DMS53 treated with DMSO at 0.1 percent for 48 hours (cell line): ENCODE data around the gene CTTNBP2.

ENCODE experiments used
- DNase-seq: peaks from one replicate; lab custom pipeline; 2025; ENCODE audit not compliant: unreplicated experiment; lab: John Stamatoyannopoulos, UW

CTTNBP2 gene

DNA sequence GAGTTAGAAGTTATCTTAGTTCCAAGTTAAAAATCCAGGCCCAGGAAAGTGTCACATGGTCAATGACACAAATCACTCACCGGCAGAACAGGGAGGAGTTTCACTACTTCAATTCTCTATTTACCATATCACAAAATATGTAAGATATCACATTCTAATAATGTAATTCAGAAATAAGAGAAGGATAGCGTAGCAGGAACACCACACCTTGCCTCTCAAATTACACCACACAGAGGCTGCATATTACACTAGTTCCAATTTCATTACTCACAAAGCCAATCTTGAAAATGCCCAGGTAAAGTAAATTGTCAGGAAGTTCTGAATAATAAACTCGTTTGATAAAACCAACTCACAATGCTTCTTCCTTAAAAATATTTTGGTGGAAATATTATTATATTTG is 169.2 kb downstream of the CTTNBP2 start:
- no peak for DNase-seq

DNA sequence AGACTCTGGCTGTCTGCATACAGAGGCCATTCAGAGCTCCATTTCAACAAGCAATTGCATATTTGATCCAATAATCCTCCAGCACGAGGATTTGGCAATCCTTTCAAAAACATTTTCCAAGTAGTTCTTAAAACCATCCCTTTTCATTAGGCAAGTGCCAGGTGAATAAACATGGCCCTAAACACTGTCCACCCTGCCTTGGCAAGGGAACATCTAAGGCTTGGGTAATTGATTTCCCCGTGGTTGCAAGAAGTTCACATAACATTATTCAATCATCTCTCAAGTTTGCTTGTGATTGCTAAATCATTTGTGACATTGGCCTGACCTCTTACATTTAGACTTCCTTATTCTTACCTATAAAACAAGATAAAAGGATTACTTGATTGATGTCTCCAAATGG is 175.2 kb downstream of the CTTNBP2 start:
- DNase-seq = no peak

DNA sequence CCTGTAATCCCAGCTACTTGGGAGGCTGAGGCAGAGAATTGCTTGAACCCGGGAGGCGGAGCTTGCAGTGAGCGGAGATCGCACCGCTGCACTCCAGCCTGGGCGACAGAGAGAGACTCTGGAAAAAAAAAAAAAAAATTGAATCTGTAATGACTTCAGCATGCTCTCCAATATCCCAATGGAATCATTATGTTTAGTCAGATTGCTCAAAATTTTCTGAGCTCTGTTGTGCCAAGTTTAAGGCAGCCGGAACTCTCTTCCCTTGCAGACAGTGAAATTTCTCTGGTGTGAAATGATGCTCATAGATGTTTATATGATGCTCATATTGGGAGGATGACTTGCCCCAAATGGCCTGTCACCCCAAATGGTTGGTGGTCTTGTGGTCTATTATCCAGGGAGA is 180.9 kb downstream of the CTTNBP2 start:
- DNase-seq = no peak

DNA sequence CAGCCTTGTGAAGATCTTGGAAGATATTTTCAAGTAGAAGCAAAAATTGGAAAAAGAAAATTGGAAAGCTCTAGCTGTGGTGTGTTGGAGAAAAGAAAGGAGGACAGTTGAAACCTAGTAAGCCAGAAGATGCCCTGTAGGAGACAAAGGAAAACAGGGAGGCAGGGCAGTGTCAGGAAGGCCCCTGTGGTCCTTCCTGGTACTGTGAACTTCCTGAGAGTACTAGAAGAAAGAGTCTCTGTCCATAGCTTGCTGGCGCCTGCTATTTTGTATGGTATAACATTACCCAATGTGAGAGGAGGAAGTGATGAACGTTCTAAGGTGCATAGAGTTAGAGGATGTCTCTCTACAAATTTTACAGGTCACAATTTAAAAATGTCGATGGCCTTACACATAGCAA is 183.1 kb downstream of the CTTNBP2 start:
- DNase-seq = no peak

DNA sequence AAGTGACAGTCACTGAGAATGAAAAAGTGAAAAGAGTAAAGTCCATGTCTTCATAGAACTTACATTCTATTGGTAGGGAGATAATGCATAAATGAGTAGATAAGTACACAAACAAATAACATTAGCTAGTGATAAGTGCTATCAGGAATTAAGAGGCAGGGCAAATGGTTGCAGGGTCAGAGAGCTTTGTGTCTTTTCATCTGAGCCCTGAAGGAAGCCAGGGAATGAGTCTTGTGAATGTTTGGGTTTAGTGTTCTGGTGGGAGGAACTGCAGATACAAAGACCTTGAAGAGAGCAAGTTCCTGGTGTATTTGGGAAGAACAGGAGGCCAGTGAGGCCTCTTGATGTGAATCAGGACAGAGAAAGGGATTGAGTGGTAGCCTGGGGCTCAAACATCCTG is 183.8 kb downstream of the CTTNBP2 start:
- no peak for DNase-seq

DNA sequence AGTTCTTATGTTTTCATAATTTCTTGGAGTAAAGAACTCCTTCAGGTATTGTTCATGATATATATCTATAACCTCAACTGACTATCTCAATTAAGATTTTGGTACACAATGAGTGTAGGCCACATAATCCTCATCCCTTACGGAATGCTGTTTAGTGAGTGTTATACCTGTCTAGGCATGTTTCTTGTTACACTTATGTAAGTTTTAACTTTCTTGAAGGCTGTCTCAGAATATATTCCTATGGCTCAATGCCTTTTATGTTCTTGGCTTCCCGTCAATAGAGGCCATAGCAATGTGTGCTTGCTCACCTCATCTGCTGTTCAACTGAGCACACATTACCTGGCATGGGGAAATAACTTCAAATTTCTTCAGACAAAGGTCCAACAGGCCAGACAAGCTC is 185.1 kb downstream of the CTTNBP2 start:
- DNase-seq = no peak

DNA sequence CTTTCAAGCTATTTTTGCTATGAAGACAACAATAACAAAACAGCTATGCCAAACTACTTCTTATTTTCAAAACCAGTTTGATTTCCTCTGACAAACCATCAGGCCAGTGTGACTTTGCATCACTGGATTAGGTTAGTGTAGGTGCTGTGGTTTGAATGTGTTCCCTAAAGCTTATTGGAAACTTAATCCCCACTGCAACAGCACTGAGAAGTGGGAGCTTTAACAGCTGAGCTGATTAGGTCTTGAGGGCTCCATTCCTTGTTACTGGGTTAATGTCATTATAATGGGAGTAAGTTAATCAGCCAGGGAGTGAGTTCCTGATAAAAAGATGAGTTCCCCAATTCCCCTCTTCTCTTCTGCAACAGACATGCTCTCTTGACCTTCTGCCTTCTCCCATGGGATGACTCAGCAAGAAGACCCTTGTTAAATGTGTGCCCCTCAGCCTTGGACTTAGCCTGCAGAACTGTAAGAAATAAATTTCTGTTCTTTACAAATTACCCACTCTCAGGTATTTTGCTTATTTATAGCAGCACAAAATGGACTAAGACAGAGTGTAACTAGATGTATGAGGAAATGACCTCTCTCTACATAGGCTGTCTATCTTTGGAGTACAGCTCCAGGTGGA is 186.8 kb downstream of the CTTNBP2 start:
- DNase-seq = no peak

DNA sequence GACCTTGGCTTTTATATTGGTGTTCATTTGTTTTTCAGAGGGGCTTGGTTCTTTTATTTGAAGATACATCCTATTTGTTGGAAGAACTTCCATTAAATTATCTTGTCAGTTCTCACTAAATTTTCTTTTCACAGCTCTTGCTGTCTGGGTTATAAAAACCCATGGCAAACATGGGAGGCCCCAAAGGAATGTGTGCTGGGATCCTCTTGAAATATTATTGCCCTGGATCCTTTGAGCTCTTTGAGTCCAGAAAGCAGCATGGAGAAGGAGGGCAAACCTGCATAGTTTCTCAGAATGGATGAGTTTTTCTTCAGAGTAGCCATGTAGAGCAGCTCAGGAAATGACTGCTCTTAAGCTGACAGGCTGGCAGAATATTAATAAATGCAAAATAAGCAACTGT is 187.4 kb downstream of the CTTNBP2 start:
- no peak for DNase-seq

DNA sequence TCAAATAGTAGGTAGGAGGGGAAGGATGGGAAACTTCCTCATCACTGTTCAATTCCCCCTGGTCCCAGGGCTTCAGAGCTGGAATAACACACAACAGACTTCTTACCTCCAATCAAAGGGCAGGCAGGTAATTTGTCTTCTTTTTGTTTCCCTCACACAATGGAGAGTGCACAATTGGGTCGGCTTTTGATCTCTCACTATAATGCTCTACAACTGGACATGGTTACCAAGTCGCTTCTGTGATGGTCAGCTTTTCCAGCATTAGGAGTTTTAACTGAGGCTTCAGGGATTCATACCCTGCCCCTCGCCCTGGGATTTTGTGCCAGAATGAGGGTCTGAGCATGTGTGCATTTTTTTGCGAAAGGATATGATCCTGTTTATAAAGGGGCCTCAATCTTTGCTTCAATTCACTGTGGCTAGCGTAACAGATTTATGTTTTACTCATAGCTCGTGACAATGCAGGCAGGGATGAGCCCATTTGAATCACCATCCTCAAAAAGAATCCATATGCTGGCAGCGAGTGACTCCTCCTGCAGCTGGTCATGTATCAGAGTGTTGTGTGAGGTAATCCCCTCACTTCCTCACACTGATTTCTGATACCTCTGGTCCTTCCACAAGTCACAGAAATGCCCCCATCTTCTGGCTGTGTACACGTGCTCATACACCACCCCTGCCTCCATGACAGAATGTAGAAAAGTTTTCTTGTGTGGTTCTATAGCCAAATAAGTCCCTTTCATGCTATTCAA is 189.6 kb downstream of the CTTNBP2 start:
- DNase-seq = no peak

DNA sequence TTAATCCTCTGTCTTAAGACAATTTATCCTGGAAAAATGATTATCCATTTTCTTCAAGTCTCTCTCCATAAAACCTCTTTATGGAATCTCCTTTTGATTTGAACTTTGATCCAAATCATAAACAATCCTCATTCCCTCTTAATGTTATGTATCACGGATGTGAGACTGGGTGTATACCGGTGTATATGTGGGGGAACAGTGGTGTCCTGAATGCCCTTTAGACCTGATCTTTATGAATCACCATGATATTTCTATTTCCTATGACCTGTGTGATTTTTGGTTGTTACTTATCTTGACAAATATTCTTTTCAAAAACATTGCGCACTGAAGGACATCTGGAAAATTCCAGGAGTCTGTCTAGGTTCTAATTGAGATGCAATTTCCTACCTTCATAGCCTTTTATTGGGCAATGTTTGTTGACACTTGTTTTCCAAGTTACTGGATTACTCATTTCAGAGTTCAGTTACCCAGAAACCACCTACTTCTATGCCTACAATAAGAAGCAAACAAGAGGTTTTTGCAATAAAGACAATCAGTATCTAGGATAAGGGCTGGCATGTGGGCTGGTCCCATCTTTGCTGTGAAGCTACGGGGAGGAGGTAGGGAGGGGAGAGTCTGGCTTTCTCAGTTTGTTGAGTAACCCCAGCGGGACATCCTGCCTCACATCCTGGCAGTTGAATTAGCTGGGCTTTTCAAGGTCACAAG is 190.4 kb downstream of the CTTNBP2 start:
- no peak for DNase-seq

DNA sequence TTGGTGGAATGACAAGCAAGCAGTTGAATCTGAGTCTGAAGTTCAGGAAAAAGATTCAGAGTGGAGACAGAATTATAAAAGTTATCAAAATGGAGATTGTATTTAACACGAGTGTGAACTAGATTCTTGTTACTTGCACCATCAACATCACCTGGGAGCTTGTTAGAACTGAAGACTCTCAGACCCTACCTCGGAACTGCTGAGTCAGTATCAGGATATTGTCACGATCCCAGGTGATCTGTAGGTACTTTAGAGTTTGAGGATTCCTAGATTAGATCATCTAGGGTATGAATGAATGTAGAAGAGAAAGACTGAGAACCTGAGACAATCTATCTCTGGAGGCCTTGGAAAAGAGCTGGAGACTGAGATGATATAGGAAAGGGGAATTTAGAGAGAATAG is 194.1 kb downstream of the CTTNBP2 start:
- no peak for DNase-seq

DNA sequence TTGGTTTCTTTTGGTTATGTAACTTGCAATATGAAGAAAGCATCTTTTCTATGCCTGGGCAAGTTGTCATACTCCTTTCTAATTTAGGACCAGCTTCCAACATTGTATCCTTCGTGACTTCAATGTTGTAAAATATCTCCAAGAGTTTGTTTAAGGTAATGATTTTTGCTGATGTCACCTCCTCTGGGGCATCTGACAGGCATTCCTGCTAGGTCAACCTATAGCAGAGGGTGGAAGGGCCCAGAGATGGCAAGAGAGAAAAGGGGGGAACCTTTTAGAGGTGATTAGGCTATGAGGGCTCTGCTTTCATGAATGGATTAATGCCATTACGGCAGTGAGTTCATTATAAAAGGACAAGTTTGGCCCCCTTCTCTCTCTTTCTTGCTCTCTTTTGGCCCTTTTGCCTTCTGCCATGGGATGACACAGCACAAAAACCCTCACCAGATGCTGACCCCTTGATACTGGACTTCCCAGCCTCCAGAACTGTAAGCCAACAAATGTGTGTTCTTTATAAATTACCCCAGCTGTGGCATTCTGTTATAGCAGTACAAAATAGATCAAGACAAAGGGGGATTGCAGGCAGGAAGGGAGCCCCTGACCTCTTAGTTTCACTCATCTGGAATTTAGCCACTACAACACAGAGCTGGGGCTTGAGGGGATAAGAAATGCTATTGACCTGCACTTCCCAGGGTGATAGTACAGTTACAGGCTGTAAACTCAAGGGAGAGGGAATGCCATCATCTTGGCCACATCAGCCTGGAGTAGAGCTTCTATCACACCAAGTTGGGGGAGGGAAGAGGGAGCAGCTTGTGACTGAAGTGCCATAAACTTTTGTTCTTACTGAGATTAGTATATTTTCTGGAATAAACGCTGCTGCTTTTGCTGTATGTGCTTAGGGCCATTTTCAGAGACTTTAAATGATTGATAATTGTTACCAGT is 197.5 kb downstream of the CTTNBP2 start:
- DNase-seq = no peak

DNA sequence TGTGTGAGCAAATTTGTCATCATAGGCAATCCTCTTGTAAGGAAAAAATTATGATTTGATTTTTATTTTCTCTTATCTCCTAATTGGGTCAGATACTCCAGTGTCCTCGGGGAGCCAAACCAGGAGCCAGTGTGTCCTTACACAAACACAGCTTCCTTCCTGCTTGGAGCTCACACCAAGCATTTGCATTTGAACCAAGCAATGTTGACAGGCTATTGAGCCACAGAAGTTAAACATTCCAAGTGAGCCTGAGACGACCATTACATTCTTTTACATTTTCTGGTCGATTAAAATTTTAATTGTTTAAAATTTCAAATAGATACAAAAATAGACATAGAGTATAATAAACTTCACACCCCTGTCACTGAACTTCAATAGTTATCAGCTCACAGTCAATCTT is 198.6 kb downstream of the CTTNBP2 start:
- peak; percentile 52 for DNase-seq

DNA sequence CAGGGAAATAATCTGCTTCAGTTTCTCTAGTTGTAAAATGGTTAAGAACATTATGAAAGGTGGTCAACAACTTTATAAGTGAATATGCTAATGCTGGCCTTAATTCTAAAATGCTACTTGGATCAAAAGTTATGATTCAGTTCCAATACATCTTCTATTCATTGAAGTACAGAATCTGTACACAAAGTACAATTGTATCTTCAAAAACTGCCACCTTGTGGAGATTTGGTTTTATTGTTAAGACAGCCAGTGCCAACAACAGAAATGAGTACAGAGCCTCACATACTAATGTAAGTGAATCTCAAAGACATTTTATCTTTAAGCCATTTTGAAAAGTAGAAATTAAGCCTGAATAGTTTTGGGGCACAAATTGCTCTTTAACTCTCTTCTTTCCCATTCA is 199.4 kb downstream of the CTTNBP2 start:
- peak; percentile 84 for DNase-seq

DNA sequence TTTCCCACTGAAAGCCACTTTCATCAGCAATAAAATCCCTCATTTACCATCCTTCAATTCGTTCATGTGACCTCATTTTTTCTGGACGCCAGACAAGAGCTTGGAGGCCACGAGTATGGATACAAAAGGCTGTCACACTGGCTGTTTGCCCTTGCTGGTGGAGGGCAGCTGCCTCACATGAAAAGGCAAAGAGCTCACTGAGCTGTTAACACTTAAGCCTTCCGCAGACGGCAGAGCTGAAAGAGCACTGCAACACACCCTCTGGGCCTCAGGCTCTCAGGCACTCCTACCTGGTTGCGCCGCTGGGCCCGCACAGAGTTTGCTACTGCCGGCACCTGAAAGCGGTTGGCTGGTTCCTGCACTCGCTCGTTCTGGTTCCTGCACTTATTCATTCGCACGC is 199.9 kb downstream of the CTTNBP2 start:
- peak; percentile 97 for DNase-seq

DNA sequence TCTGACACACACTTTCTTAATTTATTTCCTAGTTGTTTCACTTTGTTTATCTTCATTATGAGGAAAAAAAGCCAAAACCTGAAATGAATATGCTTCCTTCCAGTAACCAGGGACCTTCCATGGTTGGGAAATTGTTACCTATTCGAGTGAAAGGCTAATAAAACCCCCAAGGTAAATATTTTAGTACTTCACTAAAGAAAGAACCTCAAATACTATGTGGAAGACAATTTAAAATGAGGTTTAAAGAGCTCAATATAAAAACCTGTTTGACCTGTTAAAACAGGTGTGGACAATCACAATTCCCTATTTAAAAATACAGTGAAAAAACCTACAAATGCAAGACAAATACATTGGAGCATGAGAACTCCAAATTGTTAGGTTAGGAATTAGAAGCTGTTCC is 200.8 kb downstream of the CTTNBP2 start:
- DNase-seq = peak; percentile 80

DNA sequence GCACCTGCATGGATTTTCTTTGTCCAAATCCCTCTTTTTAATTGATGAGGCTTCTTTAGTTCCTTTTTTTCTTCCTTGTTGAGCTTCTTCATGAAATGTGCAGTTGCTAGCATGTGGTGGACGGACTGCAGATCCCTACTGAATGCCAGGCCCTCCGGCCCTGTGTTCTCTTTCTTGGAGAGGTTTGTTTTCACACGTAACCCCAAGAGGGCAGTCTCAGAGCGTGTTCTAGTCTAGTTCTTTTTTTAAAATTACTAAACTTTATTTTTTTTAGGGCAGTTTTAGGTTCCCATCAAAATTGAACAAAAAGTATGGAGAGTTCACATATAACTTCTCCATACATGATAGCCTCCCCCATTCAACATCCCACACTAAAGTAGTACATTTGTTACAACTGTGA is 203.4 kb downstream of the CTTNBP2 start:
- DNase-seq = no peak

DNA sequence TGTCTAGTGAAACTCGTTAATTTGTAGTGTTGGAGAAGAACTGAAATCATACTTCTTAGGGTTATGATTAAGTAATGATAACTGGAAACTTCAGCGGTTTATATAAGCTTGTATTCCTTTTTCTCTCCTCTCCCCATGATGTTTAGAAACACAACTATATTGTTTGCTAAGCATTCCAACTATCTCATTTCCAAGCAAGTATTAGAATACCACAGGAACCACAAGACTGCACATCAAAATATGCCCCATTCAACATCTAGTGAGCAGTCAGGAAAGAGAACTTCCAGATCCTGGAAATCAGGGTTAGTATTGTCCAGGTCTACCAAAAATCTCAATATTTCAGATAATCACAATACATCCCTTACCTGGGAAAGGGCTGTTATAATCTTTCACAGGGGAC is 205.8 kb downstream of the CTTNBP2 start:
- no peak for DNase-seq

DNA sequence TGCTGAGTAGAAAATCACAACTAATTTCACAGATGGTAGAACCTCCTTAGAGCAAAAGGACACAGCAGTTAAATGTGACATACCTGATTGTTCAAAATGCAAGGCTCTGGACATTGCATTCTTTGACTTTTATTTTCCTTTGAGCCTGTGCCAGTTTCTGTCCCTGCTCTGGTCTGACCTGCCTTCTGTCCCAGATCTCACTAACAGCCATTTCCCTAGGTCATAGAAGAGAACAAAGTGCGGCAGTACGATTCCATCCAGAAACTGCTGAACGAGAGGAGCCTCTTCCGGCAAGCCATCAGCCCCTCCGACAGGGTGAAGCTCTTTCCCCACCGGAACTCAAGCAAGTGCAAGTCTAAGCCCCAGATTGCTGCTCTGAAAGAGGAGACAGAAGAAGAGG is 206.6 kb downstream of the CTTNBP2 start:
- DNase-seq = no peak

DNA sequence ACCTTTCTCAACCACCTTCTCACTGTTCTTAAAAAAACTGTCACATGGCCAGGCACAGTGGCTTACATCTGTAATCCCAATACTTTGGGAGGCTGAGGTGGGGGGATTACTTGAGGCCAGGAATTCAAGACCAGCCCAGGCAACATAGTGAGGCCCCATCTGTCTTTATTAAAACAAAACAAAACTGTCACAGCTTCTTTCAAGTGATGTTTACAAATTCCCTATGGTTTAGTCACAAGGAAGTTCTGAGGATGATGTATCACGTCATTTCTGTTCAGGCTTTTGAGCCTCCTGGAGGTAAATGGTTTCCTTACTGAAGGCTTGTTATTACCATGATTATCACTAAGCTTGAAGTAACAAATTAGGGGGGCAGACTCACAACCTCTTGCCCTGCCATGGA is 207.2 kb downstream of the CTTNBP2 start:
- DNase-seq = peak; percentile 48

DNA sequence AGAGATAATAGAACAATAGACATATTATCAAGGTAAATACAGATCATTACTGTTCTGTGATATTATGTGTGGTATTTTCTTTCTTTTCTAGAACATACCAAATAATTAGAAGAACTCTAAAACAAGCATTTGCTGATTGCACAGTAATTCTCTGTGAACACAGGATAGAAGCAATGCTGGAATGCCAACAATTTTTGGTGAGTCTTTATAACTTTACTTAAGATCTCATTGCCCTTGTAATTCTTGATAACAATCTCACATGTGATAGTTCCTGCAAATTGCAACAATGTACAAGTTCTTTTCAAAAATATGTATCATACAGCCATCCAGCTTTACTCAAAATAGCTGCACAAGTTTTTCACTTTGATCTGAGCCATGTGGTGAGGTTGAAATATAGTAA is 207.9 kb downstream of the CTTNBP2 start:
- DNase-seq = no peak
